Liver (tissue), 3 donors: ENCODE results near the gene CADPS.

Experiments
- CTCF ChIP-seq: fragments of 150-350 bp; IDR thresholded peaks from 2 replicates; pipeline ENCODE4 v1.5.1; 2017; ENCODE audit warnings: improper control_type of control experiment, low read depth, low read length; ENCODE audit not compliant: missing input control
- FOXA1 ChIP-seq: IDR thresholded peaks from 2 replicates; pipeline ENCODE4 v1.6.1; 2016; ENCODE audit warnings: antibody characterized with exemption
- HNF4G ChIP-seq: IDR thresholded peaks from 2 replicates; pipeline ENCODE4 v1.6.1; 2016; ENCODE audit warnings: antibody characterized with exemption
- JUND ChIP-seq, 2 donors: IDR thresholded peaks; 2 replicates each; pipeline ENCODE4 v1.6.1; 2016; ENCODE audit warnings: antibody characterized with exemption in 2 of 2
- NR2F2 ChIP-seq: IDR thresholded peaks from 2 replicates; pipeline ENCODE4 v1.6.1; 2016; ENCODE audit warnings: antibody characterized with exemption
- SP1 ChIP-seq: IDR thresholded peaks from 2 replicates; pipeline ENCODE4 v1.6.1; 2018; ENCODE audit warnings: antibody characterized with exemption, mild to moderate bottlenecking
- TAF1 ChIP-seq: conservative IDR thresholded peaks from 2 replicates; pipeline ENCODE4 v1.6.1; 2016; ENCODE audit warnings: antibody characterized with exemption, mild to moderate bottlenecking
- YY1 ChIP-seq: IDR thresholded peaks from 2 replicates; pipeline ENCODE4 v1.6.1; 2016; ENCODE audit warnings: antibody characterized with exemption, mild to moderate bottlenecking
- TF ChIP-seq, protein P1 (sequence below): IDR thresholded peaks from 2 replicates; pipeline ENCODE4 v1.6.1; 2016; ENCODE audit warnings: antibody characterized with exemption, mild to moderate bottlenecking
- TF ChIP-seq, protein P2 (sequence below): IDR thresholded peaks from 2 replicates; pipeline ENCODE4 v1.6.1; 2016; ENCODE audit warnings: antibody characterized with exemption
- donor health status: healthy.
- donor health status: healthy.

- no peak for TF ChIP-seq CTCF
- no peak for TF ChIP-seq TAF1
- TF ChIP-seq, protein P1, sequence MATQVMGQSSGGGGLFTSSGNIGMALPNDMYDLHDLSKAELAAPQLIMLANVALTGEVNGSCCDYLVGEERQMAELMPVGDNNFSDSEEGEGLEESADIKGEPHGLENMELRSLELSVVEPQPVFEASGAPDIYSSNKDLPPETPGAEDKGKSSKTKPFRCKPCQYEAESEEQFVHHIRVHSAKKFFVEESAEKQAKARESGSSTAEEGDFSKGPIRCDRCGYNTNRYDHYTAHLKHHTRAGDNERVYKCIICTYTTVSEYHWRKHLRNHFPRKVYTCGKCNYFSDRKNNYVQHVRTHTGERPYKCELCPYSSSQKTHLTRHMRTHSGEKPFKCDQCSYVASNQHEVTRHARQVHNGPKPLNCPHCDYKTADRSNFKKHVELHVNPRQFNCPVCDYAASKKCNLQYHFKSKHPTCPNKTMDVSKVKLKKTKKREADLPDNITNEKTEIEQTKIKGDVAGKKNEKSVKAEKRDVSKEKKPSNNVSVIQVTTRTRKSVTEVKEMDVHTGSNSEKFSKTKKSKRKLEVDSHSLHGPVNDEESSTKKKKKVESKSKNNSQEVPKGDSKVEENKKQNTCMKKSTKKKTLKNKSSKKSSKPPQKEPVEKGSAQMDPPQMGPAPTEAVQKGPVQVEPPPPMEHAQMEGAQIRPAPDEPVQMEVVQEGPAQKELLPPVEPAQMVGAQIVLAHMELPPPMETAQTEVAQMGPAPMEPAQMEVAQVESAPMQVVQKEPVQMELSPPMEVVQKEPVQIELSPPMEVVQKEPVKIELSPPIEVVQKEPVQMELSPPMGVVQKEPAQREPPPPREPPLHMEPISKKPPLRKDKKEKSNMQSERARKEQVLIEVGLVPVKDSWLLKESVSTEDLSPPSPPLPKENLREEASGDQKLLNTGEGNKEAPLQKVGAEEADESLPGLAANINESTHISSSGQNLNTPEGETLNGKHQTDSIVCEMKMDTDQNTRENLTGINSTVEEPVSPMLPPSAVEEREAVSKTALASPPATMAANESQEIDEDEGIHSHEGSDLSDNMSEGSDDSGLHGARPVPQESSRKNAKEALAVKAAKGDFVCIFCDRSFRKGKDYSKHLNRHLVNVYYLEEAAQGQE: no peak
- TF ChIP-seq JUND (IDR thresholded peaks at IDR 0.05): no peak
- no peak for TF ChIP-seq FOXA1
- TF ChIP-seq HNF4G: no peak
- TF ChIP-seq YY1: no peak
- no peak for TF ChIP-seq SP1
- TF ChIP-seq, protein P2, sequence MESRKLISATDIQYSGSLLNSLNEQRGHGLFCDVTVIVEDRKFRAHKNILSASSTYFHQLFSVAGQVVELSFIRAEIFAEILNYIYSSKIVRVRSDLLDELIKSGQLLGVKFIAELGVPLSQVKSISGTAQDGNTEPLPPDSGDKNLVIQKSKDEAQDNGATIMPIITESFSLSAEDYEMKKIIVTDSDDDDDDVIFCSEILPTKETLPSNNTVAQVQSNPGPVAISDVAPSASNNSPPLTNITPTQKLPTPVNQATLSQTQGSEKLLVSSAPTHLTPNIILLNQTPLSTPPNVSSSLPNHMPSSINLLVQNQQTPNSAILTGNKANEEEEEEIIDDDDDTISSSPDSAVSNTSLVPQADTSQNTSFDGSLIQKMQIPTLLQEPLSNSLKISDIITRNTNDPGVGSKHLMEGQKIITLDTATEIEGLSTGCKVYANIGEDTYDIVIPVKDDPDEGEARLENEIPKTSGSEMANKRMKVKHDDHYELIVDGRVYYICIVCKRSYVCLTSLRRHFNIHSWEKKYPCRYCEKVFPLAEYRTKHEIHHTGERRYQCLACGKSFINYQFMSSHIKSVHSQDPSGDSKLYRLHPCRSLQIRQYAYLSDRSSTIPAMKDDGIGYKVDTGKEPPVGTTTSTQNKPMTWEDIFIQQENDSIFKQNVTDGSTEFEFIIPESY: no peak
- no peak for TF ChIP-seq NR2F2
Measured at GRCh38 chr3:62662677-62663076, 212.5 kb downstream of the CADPS start.
